OCI-LY1 (cell line): ENCODE results near the gene INPP5B.

Experiments
- H2AFZ ChIP-seq: fragments of 200-600 bp; sonication (generic), shearing (Covaris generic); 2 replicates; pipeline ENCODE4 v1.6.0; 2014; ENCODE audit warnings: antibody characterized with exemption, mild to moderate bottlenecking, low read length
- H3F3A ChIP-seq: fragments of 200-600 bp; sonication (generic), shearing (Covaris generic); 2 replicates; pipeline ENCODE4 v1.6.0; 2014; ENCODE audit warnings: mild to moderate bottlenecking, antibody characterized with exemption, low read length, moderate library complexity; ENCODE audit not compliant: insufficient read depth
- H3K27ac ChIP-seq: fragments of 200-600 bp; sonication (generic); 2 replicates; pipeline ENCODE4 v1.5.1; 2014; ENCODE audit warnings: low read length, mixed run types, mild to moderate bottlenecking, low read depth; ENCODE audit not compliant: poor library complexity, severe bottlenecking
- H3K27me3 ChIP-seq: fragments of 200-600 bp; sonication (generic); 2 replicates; pipeline ENCODE4 v1.6.0; 2014; ENCODE audit warnings: antibody characterized with exemption, mild to moderate bottlenecking, low read length, moderate library complexity; ENCODE audit not compliant: insufficient read depth
- H3K36me3 ChIP-seq: fragments of 200-600 bp; sonication (generic); 2 replicates; pipeline ENCODE4 v1.6.1; 2014; ENCODE audit warnings: mild to moderate bottlenecking, antibody characterized with exemption, low read length, moderate library complexity, mixed read lengths; ENCODE audit not compliant: insufficient read depth
- H3K4me1 ChIP-seq: fragments of 200-600 bp; sonication (generic); 2 replicates; pipeline ENCODE4 v1.5.1; 2014; ENCODE audit warnings: mild to moderate bottlenecking, low read length, moderate library complexity; ENCODE audit not compliant: insufficient read depth, severe bottlenecking
- H3K4me2 ChIP-seq: fragments of 200-600 bp; sonication (generic), shearing (Covaris generic); 2 replicates; pipeline ENCODE4 v1.6.1; 2014; ENCODE audit warnings: low read length
- H3K4me3 ChIP-seq: fragments of 200-600 bp; sonication (generic); 2 replicates; pipeline ENCODE4 v1.5.1; 2014; ENCODE audit warnings: low read length, low read depth, mild to moderate bottlenecking, mixed read lengths; ENCODE audit not compliant: poor library complexity, severe bottlenecking
- H3K79me2 ChIP-seq: fragments of 200-600 bp; shearing (Covaris generic); 2 replicates; pipeline ENCODE4 v1.6.1; 2016; ENCODE audit warnings: mixed run types, low read length, mixed read lengths; ENCODE audit not compliant: insufficient read depth
- H3K9ac ChIP-seq: fragments of 200-600 bp; sonication (generic), shearing (Covaris generic); 2 replicates; pipeline ENCODE4 v1.6.1; 2014; ENCODE audit warnings: mild to moderate bottlenecking, low read length, mixed read lengths
- H3K9me2 ChIP-seq: fragments of 200-600 bp; sonication (generic), shearing (Covaris generic); 2 replicates; pipeline ENCODE4 v1.6.1; 2014; ENCODE audit warnings: low read depth, mild to moderate bottlenecking, low read length, mixed read lengths
- H3K9me3 ChIP-seq: fragments of 200-600 bp; shearing (Covaris generic); 2 replicates; pipeline ENCODE4 v1.6.1; 2014; ENCODE audit warnings: low read length, mixed read lengths
- H4K20me1 ChIP-seq: fragments of 200-600 bp; sonication (generic), shearing (Covaris generic); 2 replicates; pipeline ENCODE4 v1.6.0; 2016; ENCODE audit warnings: mild to moderate bottlenecking, low read length; ENCODE audit not compliant: insufficient read depth
- EZH2 ChIP-seq: fragments of 200-600 bp; sonication (generic), shearing (Covaris generic); IDR thresholded peaks from 2 replicates; pipeline ENCODE4 v1.8.0; 2017; ENCODE audit warnings: borderline replicate concordance, mixed run types, mild to moderate bottlenecking, antibody characterized with exemption, low read length, moderate library complexity, mixed read lengths
- TF ChIP-seq, protein P1 (sequence below): fragments of 200-600 bp; sonication (generic), shearing (Covaris generic); IDR thresholded peaks from 2 replicates; pipeline ENCODE4 v1.5.1; 2017; ENCODE audit warnings: mild to moderate bottlenecking, antibody characterized with exemption, low read length, moderate library complexity, mixed read lengths

INPP5B gene

DNA sequence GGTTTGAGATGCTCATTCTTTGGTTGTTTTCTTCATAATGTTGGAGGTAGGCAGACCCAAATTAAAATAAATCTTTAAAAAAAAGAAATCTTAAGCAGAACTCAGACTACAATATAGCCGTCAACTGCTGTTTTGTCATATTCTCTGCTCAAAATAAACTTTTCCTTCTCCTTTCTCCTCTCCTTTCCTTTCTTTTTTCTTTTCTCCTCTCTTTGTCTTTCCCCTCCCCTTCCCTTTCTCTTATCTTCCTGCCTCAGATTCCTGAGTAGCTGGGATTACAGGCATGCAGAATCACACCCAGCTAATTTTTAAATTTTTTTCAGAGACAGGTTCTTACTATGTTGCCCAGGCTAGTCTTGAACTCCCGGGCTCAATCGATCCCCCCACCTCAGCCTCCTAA, 62.7 kb downstream of the INPP5B start:
- no peaks in the 10 kb centered on the region for H3F3A ChIP-seq
- H3K9me2 ChIP-seq: no peaks in the 10 kb centered on the region
- H4K20me1 ChIP-seq: no peaks in the 10 kb centered on the region
- no peak overlapping the region for H3K4me2 ChIP-seq
- H3K9ac ChIP-seq: no peak overlapping the region
- peaks cover 8% of the 10 kb centered on the region for H3K4me1 ChIP-seq
- no peak overlapping the region for H2AFZ ChIP-seq
- no peaks in the 10 kb centered on the region for H3K9me3 ChIP-seq
- TF ChIP-seq, protein P1, sequence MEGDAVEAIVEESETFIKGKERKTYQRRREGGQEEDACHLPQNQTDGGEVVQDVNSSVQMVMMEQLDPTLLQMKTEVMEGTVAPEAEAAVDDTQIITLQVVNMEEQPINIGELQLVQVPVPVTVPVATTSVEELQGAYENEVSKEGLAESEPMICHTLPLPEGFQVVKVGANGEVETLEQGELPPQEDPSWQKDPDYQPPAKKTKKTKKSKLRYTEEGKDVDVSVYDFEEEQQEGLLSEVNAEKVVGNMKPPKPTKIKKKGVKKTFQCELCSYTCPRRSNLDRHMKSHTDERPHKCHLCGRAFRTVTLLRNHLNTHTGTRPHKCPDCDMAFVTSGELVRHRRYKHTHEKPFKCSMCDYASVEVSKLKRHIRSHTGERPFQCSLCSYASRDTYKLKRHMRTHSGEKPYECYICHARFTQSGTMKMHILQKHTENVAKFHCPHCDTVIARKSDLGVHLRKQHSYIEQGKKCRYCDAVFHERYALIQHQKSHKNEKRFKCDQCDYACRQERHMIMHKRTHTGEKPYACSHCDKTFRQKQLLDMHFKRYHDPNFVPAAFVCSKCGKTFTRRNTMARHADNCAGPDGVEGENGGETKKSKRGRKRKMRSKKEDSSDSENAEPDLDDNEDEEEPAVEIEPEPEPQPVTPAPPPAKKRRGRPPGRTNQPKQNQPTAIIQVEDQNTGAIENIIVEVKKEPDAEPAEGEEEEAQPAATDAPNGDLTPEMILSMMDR: no peak
- TF ChIP-seq EZH2: no peak
- peaks cover 89% of the 10 kb centered on the region for H3K36me3 ChIP-seq
- no peak overlapping the region for H3K27ac ChIP-seq
- no peak overlapping the region for H3K4me3 ChIP-seq
- no peaks in the 10 kb centered on the region for H3K27me3 ChIP-seq
- no peaks in the 10 kb centered on the region for H3K79me2 ChIP-seq

GRCh38 chr1:37883671-37884070, 63.2 kb downstream of the INPP5B start:
- Histone ChIP-seq H3K4me2 (no peak overlapping the region), H3K79me2 (no peaks in the 10 kb centered on the region), H3F3A (no peaks in the 10 kb centered on the region)

GRCh38 chr1:37879865-37880264, 67.0 kb downstream of the INPP5B start:
- Histone ChIP-seq H4K20me1 (no peaks in the 10 kb centered on the region), H3K4me3 (no peak overlapping the region), H3K27ac (no peak overlapping the region), H3K9ac (no peak overlapping the region), H3K4me1 (peaks cover 8% of the 10 kb centered on the region), H2AFZ (no peak overlapping the region), H3K79me2 (no peaks in the 10 kb centered on the region), H3K4me2 (no peak overlapping the region), H3K9me3 (no peaks in the 10 kb centered on the region), H3K27me3 (no peaks in the 10 kb centered on the region), H3K36me3 (peaks cover 74% of the 10 kb centered on the region), H3K9me2 (no peaks in the 10 kb centered on the region), H3F3A (no peaks in the 10 kb centered on the region)
- TF ChIP-seq, protein P1: no peak
- TF ChIP-seq EZH2: no peak

More at GRCh38 chr1:37883671-37884070, 63.2 kb downstream of the INPP5B start:
- H3K27ac ChIP-seq: no peak overlapping the region
- peaks cover 8% of the 10 kb centered on the region for H3K4me1 ChIP-seq
- H3K27me3 ChIP-seq: no peaks in the 10 kb centered on the region
- no peak overlapping the region for H3K4me3 ChIP-seq
- no peaks in the 10 kb centered on the region for H3K9me3 ChIP-seq
- no peak for TF ChIP-seq EZH2
- TF ChIP-seq, protein P1: no peak
- no peaks in the 10 kb centered on the region for H3K9me2 ChIP-seq
- no peak overlapping the region for H2AFZ ChIP-seq
- no peak overlapping the region for H3K9ac ChIP-seq
- no peaks in the 10 kb centered on the region for H4K20me1 ChIP-seq
- peaks cover 85% of the 10 kb centered on the region for H3K36me3 ChIP-seq
